HepG2 (cell line): ENCODE data around the gene KLHL7. TPM values are rescaled to one million over a fixed set of nuclear protein-coding genes. Genes with fewer than 3 reads are reported as not detected.

Experiments used
- ATAC-seq: fragments of 200-7000 bp; cut with Tn5 transposase; 3 replicates; pipeline ENCODE4 v1.9.1; 2020; ENCODE audit warnings: mild to moderate bottlenecking, moderate library complexity
- BruUV-seq: library from RNA; stranded (reverse); fragments of 400-500 nt; replicated peaks from 2 replicates; lab custom pipeline; 2021; lab: Mats Ljungman, UMichigan
- CTCF ChIA-PET: fragments of 300-600 bp; formaldehyde crosslinking; extraction: SDS; loops from one replicate; lab custom pipeline; 2021; ENCODE audit warnings: low total read pairs, inconsistent platforms, low intra/inter-chr PET ratio; lab: Yijun Ruan, JAX
- POLR2A ChIA-PET: fragments of 350-600 bp; sonication (Branson Sonifier 250); formaldehyde crosslinking; loops from one replicate; lab custom pipeline; 2020; ENCODE audit warnings: antibody characterized with exemption, inconsistent platforms; lab: Yijun Ruan, JAX
- DNase-seq: peaks from one replicate; pipeline ENCODE4 v3.0.0-alpha.2; 2015; ENCODE audit warnings: low spot score
- FAIRE-seq: peaks from 3 replicates; lab custom pipeline; 2011; peaks lifted over from hg19 to GRCh38; lab: Jason Lieb, UNC
- H2AFZ ChIP-seq: one replicate; pipeline ENCODE4 v1.6.1; 2011; ENCODE audit warnings: low read length, inconsistent platforms
- H3K27ac ChIP-seq: fragments of 300-600 bp; 3 replicates; pipeline ENCODE4 v1.8.0; 2011; ENCODE audit warnings: mixed run types, mild to moderate bottlenecking, mixed read lengths, low read length, inconsistent platforms; ENCODE audit not compliant: insufficient read depth; ENCODE audit errors: extremely low read length
- H3K27me3 ChIP-seq, 2 experiments: fragments of 200-600 bp in 1 of 2; 2 replicates in 1 of 2; 3 replicates in 1 of 2; pipeline versions ENCODE4 v1.6.0 to v1.8.0; 2011; ENCODE audit warnings: low read length in 2 of 2, mild to moderate bottlenecking in 2 of 2, moderate library complexity in 2 of 2, inconsistent platforms in 1 of 2; ENCODE audit not compliant: insufficient read depth in 2 of 2, control insufficient read depth in 1 of 2
- H3K36me3 ChIP-seq, 2 experiments: fragments of 200-600 bp in 1 of 2; replicated peaks in 1 of 2; 2 replicates in 1 of 2; 3 replicates in 1 of 2; pipeline versions ENCODE4 v1.5.1 to v1.8.0; 2011; ENCODE audit warnings: low read length in 2 of 2, inconsistent platforms in 1 of 2; ENCODE audit not compliant: insufficient read depth in 2 of 2, control insufficient read depth in 1 of 2
- H3K4me1 ChIP-seq: 2 replicates; pipeline ENCODE4 v1.5.1; 2012; ENCODE audit warnings: low read length, inconsistent platforms; ENCODE audit not compliant: insufficient read depth
- H3K4me2 ChIP-seq: 2 replicates; pipeline ENCODE4 v1.6.0; 2011; ENCODE audit warnings: low read depth, low read length, inconsistent platforms
- H3K4me3 ChIP-seq, 3 experiments: fragments of 200-600 bp in 1 of 3; sonication (generic), shearing (Covaris generic) in 1 of 3; replicated peaks in 1 of 3; 2 replicates each; pipeline ENCODE4 v1.5.1; 2011 to 2016; ENCODE audit warnings: low read length in 3 of 3, inconsistent platforms in 2 of 3, low read depth in 2 of 3, mild to moderate bottlenecking in 2 of 3, control low read depth in 1 of 3, mixed read lengths in 1 of 3; ENCODE audit not compliant: insufficient read depth in 1 of 3
- H3K79me2 ChIP-seq: one replicate; pipeline ENCODE4 v1.6.1; 2011; ENCODE audit warnings: low read length, inconsistent platforms; ENCODE audit not compliant: insufficient read depth
- H3K9ac ChIP-seq: 2 replicates; pipeline ENCODE4 v1.6.0; 2011; ENCODE audit warnings: mild to moderate bottlenecking, low read depth, low read length, inconsistent platforms; ENCODE audit not compliant: insufficient read depth
- H3K9me3 ChIP-seq: 2 replicates; pipeline ENCODE4 v1.5.1; 2012; ENCODE audit warnings: mild to moderate bottlenecking, low read length
- H4K20me1 ChIP-seq: 2 replicates; pipeline ENCODE4 v1.6.0; 2011; ENCODE audit warnings: inconsistent platforms, mild to moderate bottlenecking, low read length, moderate library complexity; ENCODE audit not compliant: insufficient read depth
- GATA4 ChIP-seq: sonication (generic); IDR thresholded peaks from 2 replicates; pipeline ENCODE4 v1.6.1; 2016; ENCODE audit warnings: antibody characterized with exemption, low read depth, borderline replicate concordance
- KDM1A ChIP-seq: IDR thresholded peaks from 2 replicates; pipeline ENCODE4 v1.6.1; 2016; ENCODE audit warnings: missing compliant biosample characterization
- MAFK ChIP-seq, 2 experiments: IDR thresholded peaks in 1 of 2; conservative IDR thresholded peaks in 1 of 2; 2 replicates each; pipeline ENCODE4 v1.6.1; 2011; ENCODE audit warnings: improper control_type of control experiment in 2 of 2, low read length in 2 of 2
- MLXIP ChIP-seq: sonication (generic); formaldehyde crosslinking; IDR thresholded peaks from 2 replicates; pipeline ENCODE4 v1.9.0; 2021; ENCODE audit warnings: missing genetic modification reagents, borderline replicate concordance
- RARG ChIP-seq: sonication (generic); formaldehyde crosslinking; IDR thresholded peaks from 2 replicates; pipeline ENCODE4 v1.4.0; 2020; ENCODE audit warnings: low read depth, mild to moderate bottlenecking, missing genetic modification reagents
- SSRP1 ChIP-seq: IDR thresholded peaks from 2 replicates; pipeline ENCODE4 v1.6.1; 2016; ENCODE audit warnings: control low read depth
- ZNF704 ChIP-seq: sonication (generic); formaldehyde crosslinking; IDR thresholded peaks from 2 replicates; pipeline ENCODE4 v1.8.1; 2023; ENCODE audit warnings: mild to moderate bottlenecking, inconsistent platforms, moderate library complexity, missing genetic modification reagents, borderline replicate concordance
- ZNF891 ChIP-seq: sonication (generic); formaldehyde crosslinking; IDR thresholded peaks from 2 replicates; pipeline ENCODE4 v1.5.0; 2020; ENCODE audit warnings: mild to moderate bottlenecking, missing genetic modification reagents
- WGBS: methylation state at CpG from one replicate; pipeline ENCODE4 v1.1.6; 2017; ENCODE audit warnings: low lambda C conversion rate; 5-methylcytosine and 5-hydroxymethylcytosine counted together
- in situ Hi-C: cut with HindIII; loops from 2 replicates; pipeline ENCODE4 v1.10.0; 2017; ENCODE audit warnings: low pct_unique_long_range_greater_than_20kb; ENCODE audit not compliant: extremely low pct_ligation_motif_present
- intact Hi-C: fragments of 100-400 bp; cut with micrococcal nuclease; formaldehyde crosslinking; loops from one replicate; pipeline ENCODE4 v1.10.0; 2022; ENCODE audit not compliant: unreplicated experiment
- polyA plus RNA-seq, 8 experiments: library from polyadenylated mRNA; depleted of rRNA in 3 of 8; stranded (reverse) in 7 of 8; unstranded in 1 of 8; fragments of >200 nt; fragmentation: Illumina TruSeq in 4 of 8; extraction: Trizol in 4 of 8; gene quantifications; 2 replicates each; pipeline versions ENCODE4 v1.2.1 to v1.2.3, GENCODE V29; 2011 to 2016; ENCODE audit warnings: low read depth in 4 of 8, missing spikeins in 1 of 8, mixed read lengths in 1 of 8; ENCODE audit not compliant: insufficient read depth in 1 of 8
- total RNA-seq, 5 experiments: library from RNA; depleted of rRNA; stranded (reverse); fragments of >200 nt; fragmentation: Illumina TruSeq; extraction: Trizol; gene quantifications; 2 replicates each; pipeline ENCODE4 v1.2.3, GENCODE V29; 2016; ENCODE audit warnings: low read depth in 1 of 5

Gene KLHL7
- total and polyA plus RNA-seq, 2 of the 13 experiments (the other 11 are each of a cell fraction or from before 2014, with no cell fraction given) = 16.2 to 34.4 TPM

- no peaks in the 10 kb centered on the region for H3K36me3 ChIP-seq
- WGBS = 34% methylated on average over 4 of the region's 4 CpGs
- ChIA-PET POLR2A (no interaction called here), CTCF (no interaction called here)
- no peak for ATAC-seq
- no peak for DNase-seq
- BruUV-seq = no TSS peak
- no peaks in the 10 kb centered on the region for H4K20me1 ChIP-seq
- H2AFZ ChIP-seq = no peak overlapping the region
- peaks cover 21% of the 10 kb centered on the region for H3K4me1 ChIP-seq
- H3K4me3 ChIP-seq = no peak overlapping the region
- no peaks in the 10 kb centered on the region for H3K79me2 ChIP-seq
- FAIRE-seq = no peak
- no peak overlapping the region for H3K4me2 ChIP-seq
- 0 out of 5 replicates have a peak, but pooled peaks cover 0 to 5% of the 10 kb centered on the region in 2 experiments for H3K27me3 ChIP-seq
- intact Hi-C loops (no loop called here), in situ Hi-C loops (no loop called here)
- no peak overlapping the region for H3K9ac ChIP-seq
- no peaks in the 10 kb centered on the region for H3K9me3 ChIP-seq
- no peak overlapping the region for H3K27ac ChIP-seq
- no peak for TF ChIP-seq GATA4
- TF ChIP-seq MLXIP (CRISPR knock-in tag) = no peak
- no peak for TF ChIP-seq KDM1A (CRISPR knock-in tag)
- no peak for TF ChIP-seq MAFK (conservative IDR thresholded peaks at IDR 0.05 in 1 of 2, IDR thresholded peaks at IDR 0.05 in 1 of 2; ENCODE audit: low read length in 2 of 2)
- TF ChIP-seq ZNF704 (CRISPR knock-in tag) = no peak
- no peak for TF ChIP-seq RARG (CRISPR knock-in tag)
- TF ChIP-seq ZNF891 (CRISPR knock-in tag) = no peak
- TF ChIP-seq SSRP1 (CRISPR knock-in tag) = no peak
- TF ChIP-seq, all 625 proteins: peak for 0
Measured at GRCh38 chr7:23212841-23213240, 107.3 kb downstream of the KLHL7 start.
